Kidney capillary endothelial cell (primary cell): ENCODE data around the gene ERBB3.
"Not testable (repeated sequence)": the region's sequence is repeated elsewhere in the genome, so short reads cannot be mapped to it uniquely, and the experiment has no call there.

Experiments used
- DNase-seq: peaks from one replicate; pipeline ENCODE4 v3.0.0-alpha.2; 2018; ENCODE audit warnings: low spot score

The ERBB3 gene

GRCh38 chr12:56114084-56114483 is 34.1 kb downstream of the ERBB3 start:
- no peak for DNase-seq

GRCh38 chr12:56115329-56115728 is 35.4 kb downstream of the ERBB3 start:
- no peak for DNase-seq

DNA sequence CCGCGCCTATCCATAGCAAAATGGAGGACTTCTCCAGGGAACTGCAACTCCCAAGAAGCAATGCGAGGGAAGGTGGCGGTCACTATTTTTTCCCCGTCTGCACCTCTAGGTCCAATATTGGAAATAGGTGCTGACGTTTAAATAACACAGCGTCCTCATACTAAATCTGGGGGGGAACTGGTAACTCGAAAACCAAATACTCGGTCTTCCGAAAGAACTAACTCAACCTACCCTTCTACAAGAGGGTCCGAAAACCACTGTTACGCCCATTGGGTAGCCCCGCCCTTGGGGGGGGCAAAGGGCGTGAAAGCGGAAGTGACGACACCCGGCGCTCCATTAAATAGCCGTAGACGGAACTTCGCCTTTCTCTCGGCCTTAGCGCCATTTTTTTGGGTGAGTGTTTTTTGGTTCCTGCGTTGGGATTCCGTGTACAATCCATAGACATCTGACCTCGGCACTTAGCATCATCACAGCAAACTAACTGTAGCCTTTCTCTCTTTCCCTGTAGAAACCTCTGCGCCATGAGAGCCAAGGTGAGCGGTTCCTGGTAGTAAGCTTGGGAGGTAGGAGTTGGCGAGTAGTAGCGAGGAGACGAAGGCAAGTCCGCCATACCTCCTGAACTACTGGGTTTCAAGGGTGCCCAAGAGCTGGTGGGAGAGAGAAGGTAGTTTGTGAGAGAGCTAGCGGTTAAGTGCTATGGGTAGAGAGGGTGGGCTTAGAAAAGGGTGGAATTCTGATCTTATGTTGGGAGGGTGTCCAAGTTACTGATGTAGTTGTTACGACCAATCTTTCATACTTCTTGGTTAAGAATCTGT is 36.5 kb downstream of the ERBB3 start, which contains the start of gene RPL41:
TSS of gene RPL41 (plus strand) at position 367 of the 815 bp plus-strand sequence.
- peak; percentile 91 for DNase-seq

- DNase-seq: not testable (repeated sequence)
Observed at GRCh38 chr12:56117082-56117706, 37.2 kb downstream of the ERBB3 start.

DNA sequence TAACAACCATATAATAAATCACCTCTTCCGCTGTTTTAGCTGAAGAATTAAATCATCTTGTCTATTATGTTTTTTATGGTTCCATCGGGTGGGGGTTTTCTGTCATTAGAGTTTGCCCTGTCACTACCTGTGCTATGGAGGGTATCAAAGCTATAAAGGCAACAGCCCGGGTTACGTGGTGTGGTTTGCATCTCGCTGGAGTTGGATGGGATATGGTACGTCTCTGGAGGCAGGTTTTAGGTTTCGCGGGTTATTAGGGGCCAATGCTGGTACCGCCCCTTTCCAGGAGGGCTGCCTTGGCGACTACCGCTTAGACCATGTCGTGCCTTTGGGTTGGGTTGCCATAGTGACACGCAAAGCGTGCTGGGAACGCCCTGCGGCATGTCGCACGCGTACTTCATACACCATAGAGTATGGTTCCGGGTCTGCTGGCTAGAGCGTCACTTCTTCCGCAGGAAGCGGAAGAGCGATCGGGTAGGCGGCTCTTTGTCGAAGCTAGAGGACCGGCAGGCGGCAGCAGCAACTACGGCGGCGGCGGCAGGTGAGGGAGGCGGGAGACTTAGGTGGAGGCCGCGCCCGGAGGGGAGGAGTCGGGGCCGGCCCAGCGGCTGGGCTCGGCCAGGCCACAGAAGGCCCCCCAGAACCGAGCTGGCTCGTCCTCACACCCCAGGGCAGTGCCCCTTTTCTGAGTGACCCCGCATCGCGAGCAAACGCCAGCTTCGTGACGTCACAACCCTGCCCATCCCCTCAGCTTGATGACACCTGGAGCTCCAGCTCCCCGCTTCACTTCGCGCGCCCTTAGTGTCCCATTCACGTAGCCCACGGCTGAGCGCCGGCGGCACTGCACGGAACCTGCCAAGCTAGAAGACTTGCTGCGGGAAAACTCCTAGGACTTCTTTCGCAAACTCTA is 38.1 kb downstream of the ERBB3 start, which contains the start of gene ZC3H10:
TSS of gene ZC3H10 (plus strand) at position 489 of the 910 bp plus-strand sequence. CDS start 2,297 bp downstream, outside the sequence.
- peak; percentile 99 for DNase-seq

- DNase-seq: no peak
Observed at GRCh38 chr12:56118688-56119357, 38.9 kb downstream of the ERBB3 start.

GRCh38 chr12:56119361-56119796 is 39.4 kb downstream of the ERBB3 start:
- DNase-seq: peak; percentile 84

GRCh38 chr12:56120158-56120846 is 40.3 kb downstream of the ERBB3 start:
- no peak for DNase-seq

GRCh38 chr12:56121204-56121870 is 41.4 kb downstream of the ERBB3 start:
- no peak for DNase-seq

- DNase-seq: no peak
Observed at GRCh38 chr12:56122637-56123036, 42.7 kb downstream of the ERBB3 start.

GRCh38 chr12:56124133-56124532 is 44.2 kb downstream of the ERBB3 start:
- no peak for DNase-seq

GRCh38 chr12:56126732-56127239 is 46.8 kb downstream of the ERBB3 start:
- DNase-seq: no peak

GRCh38 chr12:56127485-56127887 is 47.5 kb downstream of the ERBB3 start:
- DNase-seq: peak; percentile 78

- peak; percentile 98 for DNase-seq
Observed at GRCh38 chr12:56127888-56128669, 48.1 kb downstream of the ERBB3 start, which contains the start of gene ESYT1. TSS of gene ESYT1 (plus strand) at chr12:56128267. CDS start at chr12:56128320, 53 bp downstream.

GRCh38 chr12:56128670-56129205 is 48.8 kb downstream of the ERBB3 start:
- DNase-seq: no peak

- no peak for DNase-seq
Observed at GRCh38 chr12:56129206-56129941, 49.4 kb downstream of the ERBB3 start.

DNA sequence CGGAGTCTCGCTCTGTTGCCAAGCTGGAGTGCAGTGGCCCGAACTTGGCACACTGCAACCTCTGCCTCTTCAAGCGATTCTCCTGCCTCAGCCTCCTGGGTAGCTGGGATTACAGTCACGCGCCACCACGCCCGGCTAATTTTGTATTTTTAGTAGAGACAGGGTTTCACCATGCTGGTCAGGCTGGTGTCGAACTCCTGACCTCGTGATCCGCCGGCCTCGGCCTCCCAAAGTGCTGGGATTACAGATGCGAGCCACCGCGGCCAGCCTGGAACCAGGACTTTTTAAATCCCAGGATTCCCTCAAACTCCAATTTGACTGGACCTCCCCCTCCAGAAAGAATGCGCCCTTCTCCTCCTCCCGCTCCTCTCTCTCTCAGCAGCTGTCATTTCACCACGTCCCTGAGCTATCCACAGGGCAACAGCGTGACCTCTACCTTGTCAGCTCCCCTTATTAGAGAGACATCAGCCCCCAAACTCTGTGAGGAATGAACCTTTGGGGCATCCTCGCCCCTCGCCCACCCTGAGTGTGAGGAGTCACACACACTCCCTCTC is 50.1 kb downstream of the ERBB3 start:
- DNase-seq: no peak

DNA sequence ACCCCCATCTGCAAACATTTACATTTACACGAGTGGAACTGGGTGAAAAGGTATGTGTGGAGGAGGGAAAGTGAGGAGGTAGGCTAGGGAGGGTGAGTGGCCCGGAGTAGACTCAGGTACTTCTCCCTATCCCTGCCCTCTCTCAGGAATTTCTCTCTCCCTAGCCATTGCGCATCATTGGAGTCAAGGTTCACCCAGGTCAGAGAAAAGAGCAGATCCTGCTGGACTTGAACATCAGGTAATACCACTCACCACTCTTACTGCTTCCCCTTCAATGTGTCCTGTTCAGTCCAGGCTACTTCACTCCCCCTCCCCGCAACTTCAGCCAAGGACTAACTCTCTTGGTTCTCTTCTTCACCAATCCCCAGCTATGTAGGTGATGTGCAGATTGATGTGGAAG is 50.9 kb downstream of the ERBB3 start:
- DNase-seq: no peak
